ENCODE data around the gene F10. TPM values are rescaled to one million over a fixed set of nuclear protein-coding genes. Genes with fewer than 3 reads are reported as not detected.

The F10 gene
- total and polyA plus RNA-seq, 2 of the 13 experiments (the other 11 are each of a cell fraction or from before 2014, with no cell fraction given) = 58.4 to 237 TPM

DNA sequence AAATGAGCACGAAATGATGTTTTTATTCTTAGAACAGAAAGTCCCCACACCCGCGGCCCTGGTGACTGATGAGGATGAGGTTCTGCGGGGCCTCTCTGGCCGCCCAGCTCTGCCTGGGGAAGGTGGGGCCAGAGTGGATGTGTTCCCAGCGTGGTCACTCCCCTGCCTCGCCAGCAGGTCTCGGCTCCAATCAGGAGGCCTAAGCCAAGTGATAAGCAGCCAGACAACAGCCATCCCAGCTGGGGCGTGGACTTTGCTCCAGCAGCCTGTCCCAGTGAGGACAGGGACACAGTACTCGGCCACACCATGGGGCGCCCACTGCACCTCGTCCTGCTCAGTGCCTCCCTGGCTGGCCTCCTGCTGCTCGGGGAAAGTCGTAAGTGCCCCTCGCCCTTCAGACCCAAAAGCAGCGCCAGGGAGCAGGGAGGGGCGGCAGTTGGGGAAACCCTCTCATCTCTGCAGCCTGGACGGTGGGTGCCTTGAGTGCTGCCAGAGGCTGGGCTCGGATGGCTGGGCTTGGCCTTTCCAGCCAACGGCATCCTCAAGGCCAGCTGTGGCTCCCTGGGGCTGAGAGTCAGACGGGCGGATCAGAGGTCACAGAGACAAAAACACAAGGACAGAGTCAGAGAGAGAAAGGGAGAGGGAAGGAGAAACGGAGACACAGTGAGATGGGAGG lies at the start of gene F10 (continued):
- TF ChIP-seq AGO1 (IDR thresholded peaks at IDR 0.05; ENCODE audit: low read depth, low read length, poor library complexity, severe bottlenecking) (peak; percentile 67), NR2F2 (IDR thresholded peaks at IDR 0.05; ENCODE audit: borderline replicate concordance, low read depth) (no peak), ZNF580 (CRISPR knock-in tag; IDR thresholded peaks at IDR 0.05; ENCODE audit: borderline replicate concordance, low read depth) (peak; percentile 83; the same call in 1 of the 2 replicates), MAF1 (CRISPR knock-in tag; IDR thresholded peaks at IDR 0.05; ENCODE audit: borderline replicate concordance) (0 out of 2 replicates have a peak, but pooled peaks have one; percentile 74), SNAI1 (CRISPR knock-in tag; IDR thresholded peaks at IDR 0.05; ENCODE audit: borderline replicate concordance) (no peak; the same call in 1 of the 2 replicates), CEBPG (CRISPR knock-in tag; IDR thresholded peaks at IDR 0.05) (no peak; the same call in 1 of the 2 replicates), ZSCAN22 (CRISPR knock-in tag; IDR thresholded peaks at IDR 0.05) (peak; percentile 91), THYN1 (CRISPR knock-in tag; IDR thresholded peaks at IDR 0.05; ENCODE audit: borderline replicate concordance, low read depth) (no peak), ZNF253 (CRISPR knock-in tag; IDR thresholded peaks at IDR 0.05; ENCODE audit: borderline replicate concordance) (0 out of 2 replicates have a peak, but pooled peaks have one; percentile 50), NCOA2 (CRISPR knock-in tag; IDR thresholded peaks at IDR 0.05) (peak; percentile 73; the same call in 1 of the 2 replicates), CHCHD3 (CRISPR knock-in tag; IDR thresholded peaks at IDR 0.05) (no peak), ZBTB37 (CRISPR knock-in tag; IDR thresholded peaks at IDR 0.05) (no peak), YEATS2 (CRISPR knock-in tag; IDR thresholded peaks at IDR 0.05; ENCODE audit: borderline replicate concordance) (peak; percentile 75; the same call in 1 of the 2 replicates), SIX4 (CRISPR knock-in tag; IDR thresholded peaks at IDR 0.05) (peak; percentile 45; the same call in 1 of the 2 replicates), ZNF331 (CRISPR knock-in tag; IDR thresholded peaks at IDR 0.05) (peak; percentile 75; the same call in 1 of the 2 replicates), ZNF441 (CRISPR knock-in tag; IDR thresholded peaks at IDR 0.05; ENCODE audit: borderline replicate concordance) (peak; percentile 73; the same call in 1 of the 2 replicates), ZNF75D (CRISPR knock-in tag; IDR thresholded peaks at IDR 0.05; ENCODE audit: borderline replicate concordance) (no peak), ZNF3 (CRISPR knock-in tag; IDR thresholded peaks at IDR 0.05) (no peak), ZBTB34 (CRISPR knock-in tag; IDR thresholded peaks at IDR 0.05) (peak; percentile 93)
- TF ChIP-seq, protein P1, sequence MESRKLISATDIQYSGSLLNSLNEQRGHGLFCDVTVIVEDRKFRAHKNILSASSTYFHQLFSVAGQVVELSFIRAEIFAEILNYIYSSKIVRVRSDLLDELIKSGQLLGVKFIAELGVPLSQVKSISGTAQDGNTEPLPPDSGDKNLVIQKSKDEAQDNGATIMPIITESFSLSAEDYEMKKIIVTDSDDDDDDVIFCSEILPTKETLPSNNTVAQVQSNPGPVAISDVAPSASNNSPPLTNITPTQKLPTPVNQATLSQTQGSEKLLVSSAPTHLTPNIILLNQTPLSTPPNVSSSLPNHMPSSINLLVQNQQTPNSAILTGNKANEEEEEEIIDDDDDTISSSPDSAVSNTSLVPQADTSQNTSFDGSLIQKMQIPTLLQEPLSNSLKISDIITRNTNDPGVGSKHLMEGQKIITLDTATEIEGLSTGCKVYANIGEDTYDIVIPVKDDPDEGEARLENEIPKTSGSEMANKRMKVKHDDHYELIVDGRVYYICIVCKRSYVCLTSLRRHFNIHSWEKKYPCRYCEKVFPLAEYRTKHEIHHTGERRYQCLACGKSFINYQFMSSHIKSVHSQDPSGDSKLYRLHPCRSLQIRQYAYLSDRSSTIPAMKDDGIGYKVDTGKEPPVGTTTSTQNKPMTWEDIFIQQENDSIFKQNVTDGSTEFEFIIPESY (CRISPR knock-in tag; IDR thresholded peaks at IDR 0.05) = peak; percentile 75
- TF ChIP-seq, protein P2, sequence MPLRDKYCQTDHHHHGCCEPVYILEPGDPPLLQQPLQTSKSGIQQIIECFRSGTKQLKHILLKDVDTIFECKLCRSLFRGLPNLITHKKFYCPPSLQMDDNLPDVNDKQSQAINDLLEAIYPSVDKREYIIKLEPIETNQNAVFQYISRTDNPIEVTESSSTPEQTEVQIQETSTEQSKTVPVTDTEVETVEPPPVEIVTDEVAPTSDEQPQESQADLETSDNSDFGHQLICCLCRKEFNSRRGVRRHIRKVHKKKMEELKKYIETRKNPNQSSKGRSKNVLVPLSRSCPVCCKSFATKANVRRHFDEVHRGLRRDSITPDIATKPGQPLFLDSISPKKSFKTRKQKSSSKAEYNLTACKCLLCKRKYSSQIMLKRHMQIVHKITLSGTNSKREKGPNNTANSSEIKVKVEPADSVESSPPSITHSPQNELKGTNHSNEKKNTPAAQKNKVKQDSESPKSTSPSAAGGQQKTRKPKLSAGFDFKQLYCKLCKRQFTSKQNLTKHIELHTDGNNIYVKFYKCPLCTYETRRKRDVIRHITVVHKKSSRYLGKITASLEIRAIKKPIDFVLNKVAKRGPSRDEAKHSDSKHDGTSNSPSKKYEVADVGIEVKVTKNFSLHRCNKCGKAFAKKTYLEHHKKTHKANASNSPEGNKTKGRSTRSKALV (CRISPR knock-in tag; IDR thresholded peaks at IDR 0.05) = peak; percentile 75
